Activated naive CD4-positive, alpha-beta T cell treated with anti-CD3 and anti-CD28 coated beads, Interleukin-2, amount 50 U/mL, for 16 hours (primary cell): ENCODE data around the gene SLC23A2.

Experiments used
- DNase-seq: peaks from one replicate; pipeline ENCODE4 v3.0.0-alpha.2; 2020

Gene SLC23A2

GRCh38 chr20:4962241-4962855, 39.0 kb downstream of the SLC23A2 start:
- peak; percentile 11 for DNase-seq

- DNase-seq, result no peak
Measured at GRCh38 chr20:4961746-4962145, 39.6 kb downstream of the SLC23A2 start.

GRCh38 chr20:4959592-4959991, 41.7 kb downstream of the SLC23A2 start:
- no peak for DNase-seq

- no peak for DNase-seq
Measured at GRCh38 chr20:4957939-4958362, 43.4 kb downstream of the SLC23A2 start.

GRCh38 chr20:4957187-4957586, 44.1 kb downstream of the SLC23A2 start:
- no peak for DNase-seq

- DNase-seq, result no peak
Measured at GRCh38 chr20:4956200-4956810, 45.0 kb downstream of the SLC23A2 start.

GRCh38 chr20:4953881-4954280, 47.4 kb downstream of the SLC23A2 start:
- DNase-seq, result no peak

GRCh38 chr20:4952229-4952628, 49.1 kb downstream of the SLC23A2 start:
- DNase-seq, result no peak

- no peak for DNase-seq
Measured at GRCh38 chr20:4951299-4951698, 50.0 kb downstream of the SLC23A2 start.

GRCh38 chr20:4950841-4951240, 50.5 kb downstream of the SLC23A2 start:
- DNase-seq, result no peak

- no peak for DNase-seq
Measured at GRCh38 chr20:4950437-4950836, 50.9 kb downstream of the SLC23A2 start.

- no peak for DNase-seq
Measured at GRCh38 chr20:4949833-4950178, 51.5 kb downstream of the SLC23A2 start.

GRCh38 chr20:4947817-4948559, 53.3 kb downstream of the SLC23A2 start:
- DNase-seq, result no peak

- no peak for DNase-seq
Measured at GRCh38 chr20:4946986-4947385, 54.3 kb downstream of the SLC23A2 start.

- no peak for DNase-seq
Measured at GRCh38 chr20:4946585-4946984, 54.7 kb downstream of the SLC23A2 start.

GRCh38 chr20:4944518-4945313, 56.6 kb downstream of the SLC23A2 start:
- no peak for DNase-seq

GRCh38 chr20:4942331-4942730, 59.0 kb downstream of the SLC23A2 start:
- no peak for DNase-seq

GRCh38 chr20:4937407-4938319, 63.6 kb downstream of the SLC23A2 start:
- no peak for DNase-seq

- no peak for DNase-seq
Measured at GRCh38 chr20:4936851-4937406, 64.4 kb downstream of the SLC23A2 start.

- no peak for DNase-seq
Measured at GRCh38 chr20:4936392-4936850, 64.9 kb downstream of the SLC23A2 start.

- DNase-seq, result no peak
Measured at GRCh38 chr20:4932061-4932460, 69.2 kb downstream of the SLC23A2 start.
